Measurements from ENCODE around the gene SLC19A2.

Gene SLC19A2

DNA sequence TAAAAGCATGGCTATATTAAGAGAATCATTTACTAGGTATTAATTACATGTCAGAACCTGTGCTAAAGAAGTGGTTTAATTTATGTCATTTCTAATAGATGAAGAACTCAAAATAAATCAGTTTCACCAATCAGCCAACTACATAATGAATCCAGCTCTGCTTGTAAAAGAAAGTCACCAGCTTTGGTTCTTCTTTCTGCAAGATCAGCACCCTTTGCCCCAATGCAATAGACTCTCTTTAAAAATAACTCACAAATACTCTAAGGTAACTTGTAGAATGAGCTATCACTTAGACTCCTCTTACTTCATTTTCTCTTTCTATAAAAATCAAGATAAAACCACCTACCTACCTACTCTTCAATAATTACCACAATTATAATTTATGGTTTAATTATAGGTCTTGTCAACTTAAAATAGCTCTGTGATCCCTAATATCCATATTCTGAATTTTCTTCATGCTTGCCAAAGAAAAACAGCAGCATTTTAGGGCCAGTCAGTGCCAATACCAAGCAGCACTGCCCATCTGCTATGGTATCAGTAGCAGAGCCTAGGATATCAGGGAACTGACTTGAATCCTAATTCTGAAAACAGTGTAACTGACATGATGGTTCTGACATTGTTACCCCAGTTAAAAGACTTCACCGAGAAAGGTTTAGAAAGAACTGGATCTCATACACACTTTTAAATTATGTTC, 11.3 kb downstream of the SLC19A2 start:
- no peak for DNase-seq (ENCODE audit: low spot score)

- DNase-seq (ENCODE audit: low spot score): no peak
These were observed 12.4 kb downstream of the SLC19A2 start for GRCh38 chr1:169473347-169473746.

GRCh38 chr1:169472738-169473137, 13.0 kb downstream of the SLC19A2 start:
- DNase-seq (ENCODE audit: low spot score): no peak

DNA sequence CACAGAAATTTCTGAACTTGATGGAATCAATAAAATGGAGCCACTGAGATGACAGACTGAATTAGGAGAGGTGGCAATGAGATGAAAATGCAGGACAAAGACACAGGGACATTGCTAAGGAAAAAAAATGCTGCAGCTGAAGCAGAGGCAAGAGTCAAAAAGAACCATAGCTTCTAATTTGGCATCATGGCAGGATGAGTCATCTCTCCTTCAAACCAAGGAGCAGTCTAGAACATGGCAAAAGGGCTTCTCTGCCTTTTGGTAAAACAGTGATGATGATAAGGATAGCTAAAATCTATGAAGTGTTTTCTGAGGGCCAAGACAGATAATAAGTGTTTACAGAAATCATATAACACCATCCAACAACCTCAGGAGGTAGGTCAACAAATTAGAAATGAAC, 16.8 kb downstream of the SLC19A2 start:
- DNase-seq (ENCODE audit: low spot score): no peak

DNA sequence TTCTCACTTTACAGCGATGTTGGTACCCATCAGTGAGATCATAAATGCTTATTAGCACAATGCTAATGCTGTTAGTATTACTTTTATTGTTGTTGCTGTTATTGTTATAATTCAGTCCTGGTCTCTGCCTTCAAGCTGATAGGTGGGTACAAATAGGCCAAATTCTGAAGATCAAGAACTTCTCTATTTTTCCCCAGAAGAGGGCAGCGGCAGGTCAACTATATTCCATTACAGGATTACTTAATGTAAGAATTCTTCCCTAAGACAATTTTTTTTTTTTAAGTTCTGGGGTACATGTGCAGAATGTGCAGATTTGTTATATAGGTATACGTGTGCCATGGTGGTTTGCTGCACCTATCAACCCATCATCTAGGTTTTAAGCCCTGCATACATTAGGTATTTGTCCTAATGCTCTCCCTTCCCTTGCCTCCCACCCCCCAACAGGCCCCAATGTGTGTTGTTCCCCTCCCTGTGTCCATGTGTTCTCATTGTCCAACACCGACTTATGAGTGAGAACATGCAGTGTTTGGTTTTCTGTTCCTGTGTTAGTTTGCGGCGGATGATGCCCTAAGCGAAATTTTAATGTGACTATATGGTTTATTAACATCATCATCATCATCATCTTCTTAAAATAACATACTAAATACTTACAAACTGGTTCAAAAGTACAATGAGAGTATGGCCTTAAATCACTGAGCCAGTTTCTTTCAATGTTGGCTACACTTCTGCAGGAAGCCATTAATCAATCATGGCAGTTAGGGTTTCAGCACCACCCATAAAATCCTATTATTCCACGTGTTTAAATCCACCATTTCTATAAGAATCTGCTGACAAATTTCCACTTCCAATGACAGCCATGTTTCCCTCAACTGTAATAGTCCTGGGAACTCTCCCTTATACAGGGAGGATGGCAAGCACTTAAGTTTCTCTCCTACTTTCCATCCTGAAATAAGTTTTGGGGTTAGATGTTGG, 19.2 kb downstream of the SLC19A2 start:
- peak; percentile 17 for DNase-seq (ENCODE audit: low spot score)

GRCh38 chr1:169465281-169465680, 20.5 kb downstream of the SLC19A2 start:
- no peak for DNase-seq (ENCODE audit: low spot score)

GRCh38 chr1:169462385-169462784, 23.4 kb downstream of the SLC19A2 start:
- DNase-seq (ENCODE audit: low spot score): no peak

GRCh38 chr1:169461390-169462000, 24.2 kb downstream of the SLC19A2 start:
- DNase-seq (ENCODE audit: low spot score): no peak

DNA sequence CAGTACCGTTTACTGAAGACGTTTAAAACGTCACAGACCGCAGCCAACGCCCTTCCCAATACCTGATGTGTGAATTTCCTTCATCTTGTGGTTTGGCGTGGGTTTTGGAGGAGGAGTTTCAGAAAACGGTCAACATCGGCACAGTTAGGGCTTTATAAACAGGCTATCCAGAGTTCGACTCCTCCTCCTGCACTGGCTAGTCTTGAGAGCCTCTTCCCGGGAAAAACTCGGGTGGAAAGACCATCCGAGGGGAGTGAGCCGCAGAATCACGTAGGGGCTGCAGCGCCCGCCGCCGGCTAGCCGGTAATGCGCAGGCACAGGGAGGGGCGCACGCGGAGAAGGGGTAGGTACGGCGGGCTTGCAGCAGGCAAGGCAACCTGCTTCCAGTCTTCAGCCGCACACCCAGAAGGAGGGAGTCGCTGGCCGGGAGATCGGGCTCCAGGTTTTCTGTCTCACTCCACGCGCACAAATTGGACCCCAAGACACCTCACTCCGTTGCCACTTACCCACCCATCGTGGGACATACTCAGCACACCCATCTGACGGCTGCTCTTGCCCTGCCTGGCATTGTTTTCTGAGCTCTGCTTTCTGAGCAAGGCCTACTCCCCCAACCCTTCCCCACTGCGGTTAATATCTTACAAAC, 25.4 kb downstream of the SLC19A2 start:
- peak; percentile 6 for DNase-seq (ENCODE audit: low spot score)

DNA sequence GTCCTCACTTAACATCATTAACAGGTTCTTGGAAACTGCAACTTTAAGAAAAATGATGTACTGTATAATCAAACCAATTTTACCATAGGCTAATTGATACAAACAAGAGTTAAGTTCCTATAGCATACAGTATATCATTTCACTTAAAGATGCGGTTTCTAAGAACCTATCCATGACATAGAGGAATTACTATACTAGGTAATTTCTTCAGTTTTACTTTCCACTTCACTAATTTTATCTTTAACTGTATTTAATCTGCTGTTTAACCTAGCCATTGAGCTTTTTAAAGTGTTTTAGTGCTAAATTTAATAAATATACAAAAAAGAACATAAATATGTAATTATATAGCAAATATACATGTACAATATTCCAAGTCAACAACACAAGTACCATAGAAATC, 28.3 kb downstream of the SLC19A2 start:
- no peak for DNase-seq (ENCODE audit: low spot score)

- DNase-seq (ENCODE audit: low spot score): no peak
These were observed 29.7 kb downstream of the SLC19A2 start for GRCh38 chr1:169456029-169456428.

DNA sequence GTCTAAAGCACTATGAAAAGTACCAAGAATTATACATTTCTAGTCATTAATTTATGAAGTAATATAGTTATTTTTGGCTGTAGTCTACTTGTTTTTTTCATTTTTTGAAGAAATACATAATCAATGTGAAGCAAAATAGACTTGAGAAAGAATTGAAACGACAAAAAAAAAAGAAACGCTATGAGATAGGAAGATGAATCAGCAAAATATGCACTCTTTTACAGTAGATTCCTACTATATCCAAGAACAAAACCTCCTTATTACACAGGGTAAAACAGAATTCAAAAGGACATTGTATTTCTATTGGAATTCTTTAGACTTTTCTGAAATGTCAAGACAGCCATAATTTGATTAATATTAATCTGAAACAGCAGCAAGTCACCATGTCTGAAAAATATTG, 32.8 kb downstream of the SLC19A2 start:
- no peak for DNase-seq (ENCODE audit: low spot score)

DNA sequence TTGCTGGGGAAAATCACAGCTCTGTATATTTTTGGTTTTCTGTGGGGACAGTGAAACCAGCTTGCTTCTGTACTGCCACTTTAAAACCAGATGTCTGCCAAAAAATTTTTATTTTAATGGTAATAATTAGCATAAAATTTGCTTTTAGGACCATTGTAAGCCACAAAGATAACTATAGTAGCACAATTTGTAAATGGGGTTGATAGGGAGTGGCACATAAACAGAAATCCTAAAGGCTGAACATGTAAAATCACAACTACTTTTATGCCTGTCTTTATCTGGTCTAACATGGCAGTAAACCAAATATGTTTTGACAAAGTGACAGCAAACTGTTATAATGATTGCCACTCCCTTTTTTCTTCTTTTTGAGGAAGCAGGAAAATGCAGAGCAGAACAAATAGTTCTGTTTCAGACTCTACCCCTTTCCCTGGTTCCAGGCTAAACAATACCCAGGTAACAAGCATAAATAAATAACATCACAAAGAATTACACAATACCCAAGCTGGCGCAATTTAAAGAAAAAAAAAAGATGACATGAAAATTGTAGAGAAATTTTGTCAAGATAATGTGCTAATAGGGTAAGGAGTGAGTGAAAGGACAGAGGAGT, 34.4 kb downstream of the SLC19A2 start:
- no peak for DNase-seq (ENCODE audit: low spot score)

DNA sequence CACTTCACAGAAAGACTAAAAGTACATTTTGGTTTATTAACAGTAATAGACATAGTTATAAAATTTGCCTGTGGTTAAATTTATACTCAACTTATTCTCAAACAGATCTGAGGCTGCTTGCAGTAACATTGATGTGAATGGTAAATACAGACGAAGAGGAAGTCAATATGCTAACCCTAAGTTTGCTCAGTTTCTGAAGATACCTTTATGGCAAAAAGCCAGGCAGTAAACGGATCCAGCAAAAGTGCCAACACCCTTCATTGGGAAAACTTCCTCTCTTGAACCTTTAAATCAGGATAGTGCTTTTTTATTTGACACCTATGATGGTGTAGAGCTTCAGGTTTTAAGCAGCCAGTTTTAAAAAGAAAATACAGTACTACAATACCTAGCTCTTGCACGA, 41.8 kb downstream of the SLC19A2 start:
- DNase-seq (ENCODE audit: low spot score): no peak

- peak; percentile 36 for DNase-seq (ENCODE audit: low spot score)
These were observed 58.6 kb downstream of the SLC19A2 start, which contains the start of gene CCDC181 for GRCh38 chr1:169427081-169427641. CCDC181 (minus strand) TSS chr1:169427474; CDS start chr1:169424927, 2,547 bp downstream.

DNA sequence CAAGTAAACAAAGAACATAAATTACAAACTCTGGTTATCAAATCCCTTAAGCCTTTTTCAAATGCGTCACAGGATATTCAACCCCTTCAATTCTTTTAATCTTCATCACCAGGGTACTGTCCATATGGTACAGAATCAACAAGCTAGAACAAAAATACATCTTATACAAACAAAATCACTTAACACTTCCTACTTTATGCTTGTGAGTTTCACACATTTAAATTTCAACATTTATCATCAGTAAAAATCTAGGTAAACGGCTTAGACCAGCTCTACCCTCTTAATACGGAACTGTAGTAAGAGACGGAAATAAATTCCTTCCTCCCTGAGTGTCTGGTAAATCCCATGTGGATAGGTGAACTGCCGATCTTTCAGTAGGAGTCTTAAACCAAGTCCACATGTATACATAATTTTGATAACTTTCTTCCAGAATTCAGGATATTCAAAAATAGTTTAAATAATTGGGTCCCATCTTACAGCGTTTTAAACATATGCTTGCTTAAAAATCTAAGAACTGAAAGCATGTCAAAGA, 59.5 kb downstream of the SLC19A2 start:
- no peak for DNase-seq (ENCODE audit: low spot score)

DNA sequence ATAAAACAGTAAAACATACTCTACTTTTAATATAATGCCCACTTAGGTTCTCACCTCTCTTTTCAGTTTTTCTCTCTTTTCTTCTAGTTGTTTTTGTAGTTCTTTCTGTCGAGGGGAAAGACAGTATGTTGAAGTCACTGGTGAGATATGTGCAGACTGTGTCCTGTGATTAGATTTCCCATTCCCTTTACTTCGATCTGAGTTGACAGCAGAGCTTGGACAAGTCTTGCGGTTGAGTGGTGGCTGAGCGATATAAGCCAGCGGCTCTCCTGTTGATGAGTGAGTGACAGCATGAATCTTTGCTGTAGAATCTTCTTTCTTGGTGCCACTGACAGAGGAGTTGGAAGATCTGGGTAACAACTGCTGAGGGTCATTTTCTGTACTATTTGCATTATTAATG, 64.4 kb downstream of the SLC19A2 start:
- no peak for DNase-seq (ENCODE audit: low spot score)

DNA sequence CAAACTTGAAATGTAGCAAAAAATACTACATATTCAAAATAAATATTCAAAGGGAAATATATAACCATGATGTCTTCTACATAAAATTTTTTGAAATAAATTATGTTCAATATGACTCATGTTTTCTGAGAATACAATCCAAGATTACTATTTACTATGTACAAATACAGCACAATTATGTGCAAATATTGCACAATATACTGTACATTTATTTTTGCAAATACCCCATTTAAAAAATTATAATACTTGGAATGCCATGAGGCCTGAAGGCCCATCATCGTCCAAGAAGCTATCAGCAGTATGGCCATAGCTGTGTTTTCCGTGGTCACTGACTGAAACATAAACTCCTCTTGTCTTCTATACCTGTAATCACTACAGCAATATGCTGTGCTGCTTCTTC, 70.8 kb downstream of the SLC19A2 start:
- DNase-seq (ENCODE audit: low spot score): no peak

All from AG08396 (cell line).